Measurements from ENCODE around the gene PRSS53.

GRCh38 chr16:31083556-31083955, 5.2 kb downstream of the PRSS53 start:
- TF ChIP-seq POLR2AphosphoS5 (IDR thresholded peaks at IDR 0.05) (no peak), POLR2A (IDR thresholded peaks at IDR 0.05) (no peak), CTCF (IDR thresholded peaks at IDR 0.05) (no peak)

Measured in upper lobe of left lung (tissue), 4 donors.